ENCODE data around the gene OGFRL1.

Gene OGFRL1

GRCh38 chr6:71288228-71289038 is at the start of gene OGFRL1:
Gene OGFRL1, plus strand, starts transcription at chr6:71288811. Its CDS starts 126 bp downstream, at chr6:71288937.
- DNase-seq = peak; percentile 89
- peak within 1 kb of the TSS; percentile 82 for H3K4me3 ChIP-seq (ENCODE audit: low read depth, low read length)
- peak; percentile 16; the same call in 1 of the 2 replicates for TF ChIP-seq CTCF (IDR thresholded peaks at IDR 0.05; ENCODE audit: low read depth, low read length)
- no peaks in the 10 kb centered on the region for H3K27me3 ChIP-seq (ENCODE audit: insufficient read depth, low read depth, severe bottlenecking)
- H3K36me3 ChIP-seq = peaks cover 3% of the 10 kb centered on the region; the same call in 1 of the 2 replicates
- no peaks in the 10 kb centered on the region for H3K9me3 ChIP-seq (ENCODE audit: severe bottlenecking)
- H3K27ac ChIP-seq = peak within 1 kb of the TSS; percentile 85

DNA sequence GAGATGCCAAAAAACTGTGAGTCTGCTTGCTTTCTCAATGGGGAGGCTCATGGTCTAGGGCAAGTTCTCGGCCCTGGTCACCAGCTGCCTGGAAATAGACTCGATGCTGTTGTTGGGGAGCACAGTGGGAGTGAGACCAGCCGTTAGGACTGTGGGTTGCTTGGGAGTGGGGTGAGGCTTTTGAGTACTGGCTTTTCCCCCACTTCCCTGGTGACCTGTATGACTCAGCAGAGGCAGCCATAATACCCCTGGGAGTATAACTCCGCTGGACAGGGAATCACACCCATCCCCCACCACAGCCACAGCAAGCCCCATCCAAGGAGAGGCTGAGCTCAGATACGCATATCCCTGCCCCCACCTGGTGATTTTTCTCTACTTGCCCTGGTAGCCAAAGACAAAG is 48.9 kb upstream of the OGFRL1 start:
- no peak for TF ChIP-seq CTCF (IDR thresholded peaks at IDR 0.05; ENCODE audit: low read depth, low read length)
- peak; percentile 21 for DNase-seq

GRCh38 chr6:71245265-71246049 is 43.2 kb upstream of the OGFRL1 start:
- Histone ChIP-seq H3K36me3 (no peaks in the 10 kb centered on the region), H3K27ac (no peak overlapping the region), H3K4me3 (ENCODE audit: low read depth, low read length) (no peak overlapping the region), H3K9me3 (ENCODE audit: severe bottlenecking) (no peaks in the 10 kb centered on the region), H3K27me3 (ENCODE audit: insufficient read depth, low read depth, severe bottlenecking) (no peaks in the 10 kb centered on the region)
- no peak for DNase-seq
- no peak for TF ChIP-seq CTCF (IDR thresholded peaks at IDR 0.05; ENCODE audit: low read depth, low read length)

More for the DNA sequence above, 48.9 kb upstream of the OGFRL1 start:
- no peak overlapping the region for H3K4me3 ChIP-seq (ENCODE audit: low read depth, low read length)
- no peak overlapping the region for H3K27ac ChIP-seq
- H3K9me3 ChIP-seq (ENCODE audit: severe bottlenecking) = no peaks in the 10 kb centered on the region
- H3K36me3 ChIP-seq = no peaks in the 10 kb centered on the region
- no peaks in the 10 kb centered on the region for H3K27me3 ChIP-seq (ENCODE audit: insufficient read depth, low read depth, severe bottlenecking)

DNA sequence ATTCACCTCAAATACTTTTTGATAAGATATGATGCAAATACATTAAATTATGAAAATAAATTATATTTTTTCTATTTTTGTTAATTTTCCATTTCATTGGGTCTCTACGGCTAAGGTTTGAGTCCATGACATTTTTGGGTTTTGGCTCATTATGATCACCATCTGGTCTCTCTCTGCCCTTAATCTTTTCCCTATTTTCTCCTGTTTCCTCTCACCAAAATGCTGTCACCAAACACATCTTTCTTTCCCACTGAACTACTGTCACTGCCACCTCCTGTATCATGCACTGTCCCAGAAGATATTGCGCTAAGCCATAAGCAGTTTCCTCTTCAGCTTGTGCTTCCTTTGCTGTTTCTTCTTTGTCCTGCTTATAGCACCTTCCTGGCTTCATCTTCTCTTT is 42.0 kb upstream of the OGFRL1 start:
- Histone ChIP-seq H3K27me3 (ENCODE audit: insufficient read depth, low read depth, severe bottlenecking) (no peaks in the 10 kb centered on the region), H3K4me3 (ENCODE audit: low read depth, low read length) (no peak overlapping the region), H3K9me3 (ENCODE audit: severe bottlenecking) (no peaks in the 10 kb centered on the region), H3K27ac (no peak overlapping the region), H3K36me3 (no peaks in the 10 kb centered on the region)
- no peak for DNase-seq
- no peak for TF ChIP-seq CTCF (IDR thresholded peaks at IDR 0.05; ENCODE audit: low read depth, low read length)

GRCh38 chr6:71248306-71248765 is 40.3 kb upstream of the OGFRL1 start:
- Histone ChIP-seq H3K27me3 (ENCODE audit: insufficient read depth, low read depth, severe bottlenecking) (no peaks in the 10 kb centered on the region), H3K36me3 (no peaks in the 10 kb centered on the region), H3K4me3 (ENCODE audit: low read depth, low read length) (no peak overlapping the region), H3K27ac (no peak overlapping the region), H3K9me3 (ENCODE audit: severe bottlenecking) (no peaks in the 10 kb centered on the region)
- TF ChIP-seq CTCF (IDR thresholded peaks at IDR 0.05; ENCODE audit: low read depth, low read length) = no peak
- no peak for DNase-seq

Measured in WERI-Rb-1 (cell line).